CD4-positive, alpha-beta T cell (primary cell): ENCODE measurements around the gene SMYD3. TPM values are rescaled to one million over a fixed set of nuclear protein-coding genes. Genes with fewer than 3 reads are reported as not detected.

ENCODE experiments used
- ATAC-seq: fragments of 200-7000 bp; cut with Tn5 transposase; one replicate; pipeline ENCODE4 v1.10.0; 2022; ENCODE audit warnings: mild to moderate bottlenecking; ENCODE audit not compliant: poor library complexity
- CTCF ChIA-PET: fragments of 350-600 bp; sonication (Branson Sonifier 250); formaldehyde crosslinking; loops from one replicate; lab custom pipeline; 2021; ENCODE audit warnings: antibody characterized with exemption, inconsistent platforms; lab: Charles Lee
- POLR2A ChIA-PET: fragments of 350-600 bp; sonication (Branson Sonifier 250); formaldehyde crosslinking; loops from one replicate; lab custom pipeline; 2021; ENCODE audit warnings: antibody characterized with exemption, inconsistent platforms; lab: Charles Lee
- DNase-seq, 14 experiments: peaks; one replicate each; pipeline ENCODE4 v3.0.0-alpha.2; 2013 to 2020; ENCODE audit warnings: mixed read lengths in 2 of 14
- H3K27ac ChIP-seq, 2 donors: one replicate each; pipeline versions ENCODE4 v1.5.1 to v1.7.0; 2013; ENCODE audit warnings: low read length in 2 of 2, low read depth in 1 of 2, mild to moderate bottlenecking in 1 of 2
- H3K27me3 ChIP-seq, 2 experiments: 1 replicate in 1 of 2; 2 replicates in 1 of 2; pipeline versions ENCODE4 v1.6.1 to v1.7.0; 2013; ENCODE audit warnings: low read length in 2 of 2, control low read depth in 1 of 2, mild to moderate bottlenecking in 1 of 2, moderate library complexity in 1 of 2; ENCODE audit not compliant: insufficient read depth in 2 of 2, control insufficient read depth in 1 of 2
- H3K36me3 ChIP-seq: one replicate; pipeline ENCODE4 v1.6.1; 2013; ENCODE audit warnings: low read length, control low read depth; ENCODE audit not compliant: insufficient read depth
- H3K4me1 ChIP-seq: one replicate; pipeline ENCODE4 v1.6.1; 2013; ENCODE audit warnings: low read length, control low read depth; ENCODE audit not compliant: insufficient read depth
- H3K4me3 ChIP-seq: one replicate; pipeline ENCODE4 v1.5.1; 2013; ENCODE audit warnings: mild to moderate bottlenecking, low read length, moderate library complexity
- H3K9me3 ChIP-seq, 2 experiments: 1 replicate in 1 of 2; 2 replicates in 1 of 2; pipeline versions ENCODE4 v1.6.1 to v1.7.0; 2013; ENCODE audit warnings: low read length in 2 of 2, mild to moderate bottlenecking in 2 of 2, control low read depth in 1 of 2, moderate library complexity in 1 of 2; ENCODE audit not compliant: control insufficient read depth in 1 of 2, insufficient read depth in 1 of 2
- H3K27ac Mint-ChIP-seq: one replicate; pipeline ENCODE4 v1.8.0; 2020; ENCODE audit warnings: mixed read lengths
- H3K27me3 Mint-ChIP-seq: one replicate; pipeline ENCODE4 v1.8.0; 2021; ENCODE audit warnings: mixed read lengths
- H3K36me3 Mint-ChIP-seq: one replicate; pipeline ENCODE4 v1.8.0; 2021; ENCODE audit warnings: low read depth, mixed read lengths
- H3K4me1 Mint-ChIP-seq: one replicate; pipeline ENCODE4 v1.8.0; 2021; ENCODE audit warnings: low read depth, mixed read lengths
- H3K4me3 Mint-ChIP-seq: one replicate; pipeline ENCODE4 v1.8.0; 2020; ENCODE audit warnings: mild to moderate bottlenecking, mixed read lengths
- H3K9me3 Mint-ChIP-seq: one replicate; pipeline ENCODE4 v1.8.0; 2020; ENCODE audit warnings: mixed read lengths
- intact Hi-C, 2 experiments: fragments of 100-400 bp; cut with DNase I in 1 of 2; cut with micrococcal nuclease in 1 of 2; formaldehyde crosslinking; loops; one replicate each; pipeline versions ENCODE4 v1.15.1 to v1.9.0; 2023 to 2025; cut with DNase I, micrococcal nuclease
- total RNA-seq, 174 experiments: library from RNA in 2 of 174; stranded (reverse) in 2 of 174; gene quantifications; one replicate each; pipeline ENCODE4 v1.2.3 and lab custom pipeline; 2021 to 2026
- TF ChIP-seq, protein P1 (sequence below): fragments of 200-600 bp; IDR thresholded peaks from one replicate; pipeline ENCODE4 v1.8.0; 2022; ENCODE audit warnings: antibody characterized with exemption, mild to moderate bottlenecking

SMYD3 gene
- total RNA-seq, 2 experiments from 2014 or later: 18.8 to 19.6 TPM

DNA sequence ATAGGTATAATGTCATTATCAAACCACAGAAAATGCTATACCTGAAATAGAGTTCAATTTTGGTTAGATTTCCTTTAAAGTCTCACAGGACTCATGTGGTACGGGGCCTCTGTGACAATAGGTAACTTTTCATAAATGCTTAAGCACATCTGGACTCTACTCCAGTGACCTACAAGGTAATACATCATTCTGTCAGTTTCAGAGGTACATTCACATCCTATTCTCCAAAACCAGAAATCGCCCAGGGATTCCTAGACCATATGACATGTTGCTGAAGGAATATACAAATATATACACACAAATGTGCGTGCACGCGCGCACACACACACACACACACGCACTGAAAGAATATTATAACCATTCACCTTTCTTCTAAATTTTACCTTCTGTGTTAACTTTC lies 311.8 kb downstream of the SMYD3 start:
- peaks cover 23% of the 10 kb centered on the region for H3K36me3 Mint-ChIP-seq
- H3K36me3 ChIP-seq: no peaks in the 10 kb centered on the region
- DNase-seq (no peak), ATAC-seq (no peak)
- TF ChIP-seq, protein P1, sequence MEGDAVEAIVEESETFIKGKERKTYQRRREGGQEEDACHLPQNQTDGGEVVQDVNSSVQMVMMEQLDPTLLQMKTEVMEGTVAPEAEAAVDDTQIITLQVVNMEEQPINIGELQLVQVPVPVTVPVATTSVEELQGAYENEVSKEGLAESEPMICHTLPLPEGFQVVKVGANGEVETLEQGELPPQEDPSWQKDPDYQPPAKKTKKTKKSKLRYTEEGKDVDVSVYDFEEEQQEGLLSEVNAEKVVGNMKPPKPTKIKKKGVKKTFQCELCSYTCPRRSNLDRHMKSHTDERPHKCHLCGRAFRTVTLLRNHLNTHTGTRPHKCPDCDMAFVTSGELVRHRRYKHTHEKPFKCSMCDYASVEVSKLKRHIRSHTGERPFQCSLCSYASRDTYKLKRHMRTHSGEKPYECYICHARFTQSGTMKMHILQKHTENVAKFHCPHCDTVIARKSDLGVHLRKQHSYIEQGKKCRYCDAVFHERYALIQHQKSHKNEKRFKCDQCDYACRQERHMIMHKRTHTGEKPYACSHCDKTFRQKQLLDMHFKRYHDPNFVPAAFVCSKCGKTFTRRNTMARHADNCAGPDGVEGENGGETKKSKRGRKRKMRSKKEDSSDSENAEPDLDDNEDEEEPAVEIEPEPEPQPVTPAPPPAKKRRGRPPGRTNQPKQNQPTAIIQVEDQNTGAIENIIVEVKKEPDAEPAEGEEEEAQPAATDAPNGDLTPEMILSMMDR: no peak
- ChIA-PET CTCF (no interaction called here), POLR2A (no interaction called here)
- H3K27me3 ChIP-seq: no peaks in the 10 kb centered on the region
- H3K4me1 ChIP-seq: no peaks in the 10 kb centered on the region
- no peak overlapping the region for H3K4me3 ChIP-seq
- no peak overlapping the region for H3K27ac Mint-ChIP-seq
- H3K4me1 Mint-ChIP-seq: no peaks in the 10 kb centered on the region
- H3K9me3 Mint-ChIP-seq: peaks cover 2% of the 10 kb centered on the region
- no peaks in the 10 kb centered on the region for H3K9me3 ChIP-seq
- no peak overlapping the region for H3K4me3 Mint-ChIP-seq
- no peak overlapping the region for H3K27ac ChIP-seq
- intact Hi-C loops: no loop called here
- no peaks in the 10 kb centered on the region for H3K27me3 Mint-ChIP-seq

DNA sequence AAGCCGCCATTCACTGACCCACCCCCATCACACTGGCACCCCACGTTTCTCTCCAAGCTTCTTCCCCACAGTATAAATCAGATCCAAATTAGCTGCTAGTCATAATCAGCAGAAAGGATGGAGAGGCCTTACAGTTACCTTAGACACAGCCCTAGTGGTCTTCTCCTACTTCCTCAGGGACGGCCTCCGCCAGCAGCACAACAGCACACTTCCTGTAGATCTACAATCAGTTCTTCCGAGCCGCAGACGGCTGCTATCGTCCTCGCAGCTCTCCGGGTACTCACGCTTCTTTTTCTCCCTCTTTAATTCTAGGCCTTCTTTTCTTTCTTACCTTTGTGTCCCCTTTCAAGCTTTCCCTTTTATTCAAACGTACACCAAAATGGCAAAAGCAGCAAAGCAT lies 313.5 kb downstream of the SMYD3 start:
- intact Hi-C loops: no loop called here
- ChIA-PET CTCF (no interaction called here), POLR2A (no interaction called here)
- H3K4me1 Mint-ChIP-seq: no peaks in the 10 kb centered on the region
- Histone ChIP-seq H3K4me3 (no peak overlapping the region), H3K4me1 (no peaks in the 10 kb centered on the region), H3K9me3 (no peaks in the 10 kb centered on the region), H3K27ac (no peak overlapping the region), H3K36me3 (no peaks in the 10 kb centered on the region), H3K27me3 (no peaks in the 10 kb centered on the region)
- ATAC-seq (no peak), DNase-seq (no peak)
- H3K27me3 Mint-ChIP-seq: no peaks in the 10 kb centered on the region
- H3K36me3 Mint-ChIP-seq: peaks cover 28% of the 10 kb centered on the region
- no peak overlapping the region for H3K27ac Mint-ChIP-seq
- TF ChIP-seq, protein P1: no peak
- H3K9me3 Mint-ChIP-seq: peaks cover 2% of the 10 kb centered on the region
- no peak overlapping the region for H3K4me3 Mint-ChIP-seq

DNA sequence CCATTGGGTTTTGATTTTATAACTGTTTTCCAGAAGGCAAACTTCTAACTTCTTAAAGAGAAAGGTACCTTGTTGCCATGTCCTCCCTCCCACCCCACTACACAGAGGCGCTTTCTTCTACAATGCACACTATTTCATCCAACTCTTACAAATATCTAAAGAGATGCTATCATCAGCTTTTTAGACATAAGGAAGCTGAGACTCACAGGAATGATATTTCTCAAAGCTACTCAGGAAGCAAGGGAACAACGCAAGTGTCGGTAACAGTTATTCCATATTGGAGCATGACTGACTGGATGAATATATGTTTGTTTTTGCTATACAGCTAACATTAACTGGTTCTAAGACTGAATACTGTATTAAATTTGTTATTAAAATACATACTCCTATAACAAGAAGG lies 318.0 kb downstream of the SMYD3 start:
- H3K36me3 Mint-ChIP-seq: peaks cover 44% of the 10 kb centered on the region
- H3K9me3 Mint-ChIP-seq: no peaks in the 10 kb centered on the region
- Histone ChIP-seq H3K27ac (no peak overlapping the region), H3K4me3 (no peak overlapping the region), H3K4me1 (no peaks in the 10 kb centered on the region), H3K27me3 (no peaks in the 10 kb centered on the region), H3K36me3 (no peaks in the 10 kb centered on the region), H3K9me3 (peaks cover 0 to 6% of the 10 kb centered on the region in 2 experiments)
- TF ChIP-seq, protein P1: no peak
- DNase-seq (no peak), ATAC-seq (no peak)
- H3K27ac Mint-ChIP-seq: no peak overlapping the region
- intact Hi-C loops: no loop called here
- ChIA-PET CTCF (no interaction called here), POLR2A (no interaction called here)
- H3K4me3 Mint-ChIP-seq: no peak overlapping the region
- H3K4me1 Mint-ChIP-seq: no peaks in the 10 kb centered on the region
- H3K27me3 Mint-ChIP-seq: no peaks in the 10 kb centered on the region
